Midbrain (tissue), 1 donor: ENCODE data around the gene LTBP2.

ENCODE experiments used
- DNase-seq: peaks from one replicate; lab custom pipeline; 2025; lab: John Stamatoyannopoulos, UW

The LTBP2 gene

DNA sequence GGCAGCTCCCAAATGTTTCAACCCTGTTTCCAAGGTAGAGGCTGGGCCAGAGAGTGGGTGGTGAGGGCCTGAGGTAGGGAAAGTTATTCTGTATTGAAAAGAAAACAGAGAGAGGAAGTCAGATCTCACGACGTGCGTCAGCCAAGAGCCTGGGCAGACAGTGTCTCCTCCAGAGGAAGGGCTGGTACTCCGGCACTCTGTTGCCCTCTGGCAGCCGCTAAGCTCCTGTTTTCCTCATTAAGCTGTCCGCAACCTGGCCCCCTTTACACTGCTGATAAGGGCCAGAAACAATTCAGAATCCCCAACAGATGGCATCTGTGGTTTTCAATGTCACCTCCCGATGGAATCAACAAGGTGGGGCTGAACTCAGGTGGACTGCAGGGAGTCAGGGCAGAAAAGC is 26.0 kb upstream of the LTBP2 start:
- DNase-seq = no peak

GRCh38 chr14:74637178-74637550 is 25.1 kb upstream of the LTBP2 start:
- DNase-seq = no peak

GRCh38 chr14:74636424-74637177 is 24.6 kb upstream of the LTBP2 start:
- no peak for DNase-seq

DNA sequence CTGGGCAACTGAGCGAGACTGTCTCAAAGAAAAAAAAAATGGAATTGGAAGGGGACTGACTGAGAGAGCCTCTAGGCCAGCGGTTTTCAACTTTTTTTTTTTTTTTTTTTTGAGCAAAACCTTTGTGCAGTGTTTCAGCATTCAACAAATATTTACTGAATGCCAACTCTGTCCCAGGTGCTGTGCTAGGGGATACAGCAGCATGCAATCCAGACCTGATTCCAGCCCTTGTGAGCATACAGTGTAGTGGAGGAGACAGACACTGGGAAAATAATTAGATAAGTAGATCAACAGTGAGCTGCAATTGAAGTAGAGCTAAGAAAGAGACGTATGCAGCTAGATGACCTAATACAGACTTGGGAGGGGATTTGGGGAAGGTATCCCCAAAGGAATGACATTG is 23.8 kb upstream of the LTBP2 start:
- no peak for DNase-seq

- DNase-seq = no peak
Observed at GRCh38 chr14:74634964-74635363, 22.9 kb upstream of the LTBP2 start.

- no peak for DNase-seq
Observed at GRCh38 chr14:74634481-74634880, 22.4 kb upstream of the LTBP2 start.

DNA sequence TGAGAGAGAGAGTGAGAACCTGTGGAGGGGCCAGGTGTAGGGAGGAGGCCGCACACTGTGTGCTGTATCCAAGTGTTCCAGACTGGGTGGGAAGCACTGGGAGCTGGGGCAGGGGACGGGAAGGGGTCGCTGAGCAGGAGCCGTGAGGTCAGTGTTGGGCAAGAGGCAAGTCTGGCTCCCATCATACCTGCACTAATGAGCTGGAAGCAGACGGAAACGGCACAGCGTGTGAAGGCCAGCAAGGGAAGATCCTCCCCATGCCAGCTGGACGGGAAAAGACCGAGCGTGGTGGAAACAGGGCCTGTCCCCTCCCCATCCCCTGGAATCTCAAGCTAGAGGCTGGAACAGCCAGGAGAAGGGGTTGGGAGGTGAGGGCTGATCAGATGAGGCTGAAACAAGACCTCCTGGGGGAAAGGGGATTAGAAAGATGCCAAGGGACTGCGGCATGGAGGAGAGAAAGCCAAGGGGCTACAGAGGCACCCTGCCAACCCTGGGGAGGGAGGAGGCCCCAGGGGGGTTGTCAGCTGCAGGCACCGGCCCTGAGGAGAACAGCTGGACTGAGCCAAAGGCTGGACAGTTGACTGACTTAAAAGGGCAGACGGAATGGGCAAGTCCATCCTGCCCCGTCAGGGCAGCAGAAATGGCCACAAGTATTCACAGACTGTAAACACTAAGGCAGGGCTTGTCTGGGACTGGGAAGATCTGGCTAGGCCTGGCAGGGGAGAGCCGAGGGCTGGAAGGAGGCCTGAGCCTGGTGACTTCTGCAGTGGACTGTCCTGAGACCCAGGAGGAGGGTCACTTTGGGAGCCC is 19.0 kb upstream of the LTBP2 start:
- DNase-seq = no peak

DNA sequence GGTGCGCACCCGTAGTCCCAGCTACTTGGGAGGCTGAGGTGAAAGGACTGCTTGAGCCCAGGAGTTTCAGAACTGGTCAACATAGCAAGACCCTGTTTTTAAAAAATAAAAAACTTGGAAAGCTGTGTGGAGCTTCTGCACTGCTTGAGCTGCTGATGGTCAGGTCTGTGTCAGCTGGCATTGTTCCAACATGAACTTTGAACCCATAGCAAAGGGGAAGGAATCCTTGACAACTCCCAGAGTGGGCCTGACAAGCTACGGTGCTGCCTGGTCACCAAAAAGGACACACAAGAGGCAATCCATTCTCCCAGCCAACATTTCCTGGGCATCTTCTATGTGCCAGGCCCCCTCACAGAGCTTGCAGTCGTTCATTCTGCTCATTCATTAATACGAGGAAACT is 16.4 kb upstream of the LTBP2 start:
- DNase-seq = no peak

GRCh38 chr14:74627076-74627475 is 15.0 kb upstream of the LTBP2 start:
- DNase-seq = no peak

GRCh38 chr14:74622257-74622656 is 10.2 kb upstream of the LTBP2 start:
- no peak for DNase-seq

- DNase-seq = no peak
Observed at GRCh38 chr14:74621556-74621955, 9.5 kb upstream of the LTBP2 start.

DNA sequence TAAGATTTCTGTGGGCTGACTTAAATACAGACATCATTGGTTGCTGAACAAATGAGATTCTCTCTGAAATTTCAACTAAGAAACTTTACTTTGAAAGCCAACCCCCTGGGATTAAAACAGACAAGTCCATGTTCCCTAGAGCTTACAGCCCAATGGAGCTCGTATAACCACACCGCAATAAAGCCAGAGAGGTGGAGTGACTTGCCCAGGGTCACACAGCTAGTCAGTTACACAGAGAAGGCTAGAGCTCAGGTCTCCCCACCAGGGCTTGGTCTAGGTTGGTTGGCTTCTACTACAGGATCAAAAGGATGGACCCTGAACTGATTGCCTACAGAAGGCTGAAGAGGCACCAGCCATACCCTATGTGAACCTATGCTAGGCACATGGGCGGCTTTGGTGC is 8.9 kb upstream of the LTBP2 start:
- no peak for DNase-seq

GRCh38 chr14:74620497-74620921 is 8.5 kb upstream of the LTBP2 start:
- no peak for DNase-seq

DNA sequence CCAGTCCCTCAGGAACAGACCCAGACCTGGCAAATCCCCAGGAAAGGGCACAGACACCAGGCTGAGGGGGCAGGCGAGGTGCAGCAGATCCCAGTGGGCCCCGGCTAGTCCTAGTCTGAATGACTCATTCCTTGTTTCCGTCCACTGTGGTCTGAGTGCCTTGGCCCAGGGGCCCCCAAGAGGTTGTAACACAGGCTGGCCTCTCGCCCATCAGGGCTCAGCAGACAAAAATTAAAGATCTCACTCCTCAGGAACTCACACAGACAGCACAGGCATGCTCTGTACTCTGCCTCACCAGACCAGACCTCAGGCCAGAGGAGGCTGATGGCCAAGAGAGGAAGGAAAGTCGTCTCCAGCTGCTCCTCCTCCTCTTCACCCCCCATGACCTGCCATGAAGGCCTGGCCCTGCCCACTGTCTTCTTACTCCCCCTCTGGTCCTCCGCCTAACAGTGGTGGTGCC is 7.7 kb upstream of the LTBP2 start:
- no peak for DNase-seq

- DNase-seq = no peak
Observed at GRCh38 chr14:74618078-74618952, 6.3 kb upstream of the LTBP2 start.

DNA sequence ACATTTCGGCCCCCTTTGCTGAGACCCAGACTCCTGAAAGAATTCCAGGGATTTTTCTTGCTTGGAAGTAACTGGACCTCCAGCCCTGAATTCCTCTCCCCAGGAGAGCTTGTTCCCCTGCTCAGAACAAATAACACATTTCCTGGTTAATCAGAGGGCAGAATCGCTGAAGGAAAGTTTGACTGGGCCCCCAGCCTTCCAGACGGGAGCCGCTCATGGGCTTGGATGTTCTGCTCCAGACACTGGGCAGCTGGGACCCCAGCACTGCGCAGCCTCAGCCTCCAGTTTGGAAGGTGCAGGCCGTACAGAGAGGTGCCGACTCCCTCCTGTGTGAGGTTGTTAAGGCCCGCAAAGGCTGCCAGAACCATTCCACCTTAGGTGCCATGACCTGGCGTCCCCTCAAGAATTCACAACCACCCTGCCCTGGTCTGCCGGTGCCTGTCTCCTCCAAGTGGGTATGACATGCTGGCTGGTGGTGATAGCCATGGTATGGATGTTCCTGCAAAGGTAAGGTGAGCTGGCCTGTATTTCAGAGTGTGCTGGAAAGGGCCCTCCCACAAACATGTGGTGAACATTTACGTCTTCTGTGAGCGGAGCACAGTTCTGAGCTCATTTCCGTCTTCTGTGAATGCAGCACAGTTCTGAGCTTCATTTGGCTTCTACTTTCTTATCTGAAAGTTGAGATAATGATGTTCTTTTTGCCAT is 5.1 kb upstream of the LTBP2 start:
- no peak for DNase-seq

DNA sequence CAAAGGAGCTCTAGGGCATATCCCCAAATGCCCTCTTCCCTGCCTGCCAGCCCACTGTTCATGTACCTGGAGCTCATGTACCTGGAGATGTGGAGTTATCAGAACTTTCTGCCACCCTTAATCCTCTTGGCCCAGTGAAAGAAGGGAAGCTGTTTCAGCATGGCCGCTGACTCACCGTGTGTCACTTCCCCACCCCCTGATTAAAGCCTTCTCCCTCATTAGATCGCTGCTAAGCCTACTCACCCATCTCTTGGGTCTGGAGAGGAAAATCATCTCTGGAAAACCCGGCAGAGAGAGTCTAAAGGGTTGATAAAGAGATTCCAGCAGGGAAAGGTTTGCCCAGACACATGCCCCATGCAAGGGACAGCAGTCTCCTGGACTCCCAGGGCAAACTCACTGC is 4.5 kb upstream of the LTBP2 start:
- no peak for DNase-seq

GRCh38 chr14:74615735-74616134 is 3.7 kb upstream of the LTBP2 start:
- no peak for DNase-seq

GRCh38 chr14:74614508-74615495 is 2.8 kb upstream of the LTBP2 start:
- no peak for DNase-seq

GRCh38 chr14:74613211-74613914 is 1.3 kb upstream of the LTBP2 start:
- no peak for DNase-seq
